Skin epidermis (tissue), 12 donors: Measurements from ENCODE around the gene TNFSF10.
"Not testable (repeated sequence)": the region's sequence is repeated elsewhere in the genome, so short reads cannot be mapped to it uniquely, and the experiment has no call there.

ENCODE experiments used
- H3K27ac ChIP-seq, 21 experiments: fragments of 200-600 bp; sonication (generic) in 11 of 21; one replicate each; pipeline ENCODE4 v1.5.0; 2020; ENCODE audit warnings: mild to moderate bottlenecking in 3 of 21, inconsistent platforms in 2 of 21, moderate library complexity in 2 of 21
- H3K4me3 ChIP-seq, 7 experiments: fragments of 200-600 bp; sonication (generic) in 2 of 7; one replicate each; pipeline ENCODE4 v1.5.0; 2020; ENCODE audit warnings: inconsistent platforms in 2 of 7, mild to moderate bottlenecking in 2 of 7, moderate library complexity in 1 of 7

The TNFSF10 gene

GRCh38 chr3:172522871-172523818 lies at the start of gene TNFSF10:
TSS of gene TNFSF10 (minus strand) at chr3:172523430. CDS start at chr3:172523384, 46 bp downstream.
- Histone ChIP-seq H3K4me3 (peak within 1 kb of the TSS; percentile 34 to 59 (median 46)), H3K27ac (peak within 1 kb of the TSS in 20 of 21 experiments; percentile 69 to 98 (median 88))

- H3K27ac ChIP-seq: peak overlapping the region in 1 of 21 experiments; percentile 53
- H3K4me3 ChIP-seq: no peak overlapping the region
Measured at GRCh38 chr3:172569128-172570008, 46.1 kb upstream of the TNFSF10 start.

DNA sequence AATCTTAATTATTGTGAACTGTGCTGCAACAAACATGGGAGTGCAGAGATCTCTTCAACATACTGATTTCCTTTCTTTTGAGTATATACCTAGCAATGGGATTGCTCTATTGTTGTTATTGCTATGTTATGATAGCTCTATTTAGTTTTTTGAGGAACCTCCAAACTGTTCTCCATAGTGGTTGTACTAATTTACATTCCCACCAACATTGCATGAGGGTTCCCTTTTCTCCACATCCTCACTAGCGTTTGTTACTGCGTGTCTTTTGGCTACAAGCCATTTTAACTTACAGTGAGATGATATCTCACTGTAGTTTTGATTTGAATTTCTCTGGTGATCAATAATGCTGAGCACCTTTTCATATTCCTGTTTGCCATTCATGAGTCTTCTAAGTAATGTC lies 45.5 kb upstream of the TNFSF10 start:
- H3K27ac ChIP-seq: peak overlapping the region in 1 of 21 experiments; percentile 53

DNA sequence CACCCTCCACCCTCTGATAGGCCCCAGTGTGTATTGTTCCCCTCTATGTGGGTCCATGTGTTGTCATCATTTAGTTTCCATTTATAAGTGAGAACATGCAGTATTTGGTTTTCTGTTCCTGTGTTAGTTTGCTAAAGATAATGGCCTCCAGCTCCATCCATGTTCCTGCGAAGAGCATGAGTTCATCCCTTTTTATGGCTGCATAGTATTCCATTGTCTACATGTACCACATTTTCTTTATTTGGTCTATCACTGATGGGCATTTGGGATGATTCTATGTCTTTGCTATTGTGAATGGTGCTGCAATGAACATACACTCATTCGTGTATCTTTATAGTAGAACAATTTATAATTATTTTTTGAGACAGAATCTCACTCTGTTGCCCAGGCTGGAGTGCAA lies 43.6 kb upstream of the TNFSF10 start:
- H3K4me3 ChIP-seq, H3K27ac ChIP-seq: not testable (repeated sequence)

More for the DNA sequence above, 45.5 kb upstream of the TNFSF10 start:
- H3K4me3 ChIP-seq: no peak overlapping the region

DNA sequence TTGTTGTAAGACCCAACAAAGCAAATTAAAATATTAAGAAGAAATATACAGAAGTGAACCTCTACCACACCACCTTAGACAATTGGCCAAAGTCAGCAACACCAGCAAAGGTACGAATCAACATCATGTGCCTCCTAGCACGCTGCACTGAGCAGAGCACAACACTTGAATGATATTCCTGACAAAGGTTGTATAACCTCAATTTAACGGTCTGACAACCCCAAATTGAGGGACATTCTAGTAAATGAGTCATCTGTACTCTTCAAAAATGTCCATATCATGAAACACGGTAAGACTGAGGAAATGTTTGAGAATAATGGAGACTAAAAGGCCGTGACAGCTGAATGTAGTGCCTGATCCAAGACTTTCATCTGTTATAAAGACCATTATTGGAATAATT lies 41.3 kb upstream of the TNFSF10 start:
- H3K4me3 ChIP-seq: no peak overlapping the region
- H3K27ac ChIP-seq: peak overlapping the region in 10 of 21 experiments; percentile 2 to 88 (median 76)

DNA sequence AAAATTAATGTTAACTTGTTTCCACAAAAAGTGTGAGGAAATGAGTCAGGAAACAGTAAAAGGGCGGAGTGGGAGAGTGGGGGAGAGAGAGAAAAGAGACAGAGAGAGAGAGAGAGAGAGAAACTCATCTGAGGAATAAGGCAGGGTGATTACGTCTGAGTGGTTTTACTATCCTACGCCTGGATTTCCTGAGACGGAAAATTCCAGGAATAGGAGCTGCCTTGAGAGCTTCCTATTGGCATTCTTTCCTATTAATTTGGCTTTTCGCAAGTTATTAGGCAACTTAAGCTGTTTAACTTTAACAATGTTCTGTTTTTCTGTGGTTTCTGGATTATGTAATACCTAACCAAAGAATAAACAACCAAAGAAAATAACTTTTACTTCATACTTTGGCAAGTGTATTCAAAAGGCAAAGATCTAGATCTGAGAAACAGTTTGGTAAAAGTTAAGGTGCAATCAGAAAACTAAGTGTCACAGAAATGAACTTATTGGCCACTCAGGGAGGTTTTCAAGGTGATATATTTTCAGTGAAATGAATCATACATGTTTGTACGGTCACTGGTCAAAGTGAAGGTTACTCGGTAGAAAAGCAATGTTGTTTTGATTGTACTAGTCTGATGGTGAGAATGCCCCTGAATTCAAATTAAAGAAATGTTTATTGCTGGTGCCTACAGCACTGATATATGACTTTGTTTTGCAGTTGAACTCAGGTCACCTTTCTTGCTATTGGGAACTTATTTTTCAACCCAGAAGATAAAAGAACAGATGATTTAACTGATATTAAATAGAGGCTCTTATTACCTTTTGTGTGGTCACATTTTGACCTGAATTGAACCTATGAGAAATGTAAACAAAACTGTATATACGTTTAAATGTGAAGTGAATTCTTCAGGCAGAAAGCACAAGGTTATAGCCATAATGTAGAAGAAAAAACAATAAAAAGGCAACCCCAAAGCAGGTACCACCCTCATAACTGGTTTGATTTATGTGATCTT lies 39.9 kb upstream of the TNFSF10 start:
- Histone ChIP-seq H3K4me3 (no peak overlapping the region), H3K27ac (peak overlapping the region; percentile 33 to 88 (median 78))

GRCh38 chr3:172561897-172562640 lies 38.8 kb upstream of the TNFSF10 start:
- Histone ChIP-seq H3K27ac (peak overlapping the region; percentile 33 to 88 (median 78)), H3K4me3 (no peak overlapping the region)

DNA sequence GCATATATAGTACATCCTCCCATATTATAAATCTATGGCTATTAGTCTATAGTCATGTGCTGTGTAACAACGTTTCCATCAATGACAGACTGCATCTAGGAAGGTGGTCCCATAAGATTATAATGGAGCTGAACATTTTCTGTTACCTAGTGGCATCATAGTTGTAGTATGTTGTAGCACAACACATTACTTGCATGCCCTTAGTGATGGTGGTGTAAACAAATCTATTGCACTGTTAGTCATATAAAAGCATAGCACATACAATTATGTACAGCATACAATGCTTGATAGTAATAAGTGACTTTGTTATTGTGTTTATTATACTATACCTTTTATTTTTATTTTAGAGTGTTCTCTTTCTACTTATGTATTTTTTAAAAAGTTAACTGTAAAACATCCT lies 37.4 kb upstream of the TNFSF10 start:
- H3K27ac ChIP-seq: peak overlapping the region in 7 of 21 experiments; percentile 1 to 83 (median 58)
- H3K4me3 ChIP-seq: no peak overlapping the region

GRCh38 chr3:172560026-172560425 lies 36.8 kb upstream of the TNFSF10 start:
- H3K27ac ChIP-seq: peak overlapping the region in 10 of 21 experiments; percentile 5 to 80 (median 44)
- no peak overlapping the region for H3K4me3 ChIP-seq

DNA sequence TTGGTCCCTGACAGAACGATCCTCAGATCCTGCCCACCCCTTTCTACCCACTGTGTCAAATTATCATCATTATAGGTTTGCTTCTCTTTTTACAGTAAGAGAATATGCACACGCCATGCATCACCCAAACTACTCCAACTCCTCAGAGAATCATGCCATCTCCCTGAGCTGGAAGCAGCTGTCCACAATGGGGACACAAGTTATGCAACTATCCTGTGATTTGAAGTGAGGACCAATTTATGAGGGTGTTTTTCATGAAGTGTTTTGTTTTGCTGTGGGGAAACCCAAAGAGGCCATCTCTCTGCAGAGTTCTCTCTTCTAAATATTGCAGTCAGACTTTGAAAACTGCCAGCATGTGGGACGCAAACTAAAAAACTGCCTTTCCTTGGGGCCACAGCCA lies 35.8 kb upstream of the TNFSF10 start:
- H3K4me3 ChIP-seq: no peak overlapping the region
- H3K27ac ChIP-seq: peak overlapping the region in 13 of 21 experiments; percentile 6 to 80 (median 51)

DNA sequence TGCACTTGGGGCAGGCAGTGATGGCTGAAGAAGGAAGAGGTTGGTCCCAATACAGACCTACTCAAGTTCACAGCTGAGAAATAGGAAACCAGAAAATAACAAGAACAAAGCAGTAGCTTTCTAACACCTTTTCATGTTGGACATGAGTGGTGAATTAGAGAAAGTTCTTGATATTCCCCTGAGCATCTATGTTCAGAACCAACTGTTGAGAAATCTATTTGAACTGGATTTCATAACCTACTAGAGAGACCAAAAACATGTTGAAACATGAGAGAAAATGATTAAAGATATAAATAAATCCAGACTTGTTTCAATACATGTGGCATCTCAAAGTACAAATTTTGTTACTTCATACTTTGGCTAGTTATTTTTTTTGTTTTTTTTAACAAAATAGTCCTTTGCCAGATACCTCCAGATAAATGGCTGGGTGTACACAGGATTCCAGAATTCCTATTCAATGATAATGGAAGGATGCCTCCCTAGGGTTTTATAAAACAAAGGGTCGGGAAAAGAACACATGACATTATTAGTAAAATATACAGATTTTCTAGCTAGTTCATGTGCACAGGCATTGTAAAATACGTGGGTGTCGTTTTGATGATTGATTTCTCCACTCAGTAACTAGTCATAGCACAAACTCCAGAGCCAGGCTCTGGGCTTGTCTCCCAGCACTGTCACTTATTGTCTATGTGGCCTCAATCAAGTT lies 34.4 kb upstream of the TNFSF10 start:
- no peak overlapping the region for H3K4me3 ChIP-seq
- H3K27ac ChIP-seq: peak overlapping the region in 17 of 21 experiments; percentile 1 to 82 (median 55)

- Histone ChIP-seq H3K4me3 (no peak overlapping the region), H3K27ac (peak overlapping the region in 1 of 21 experiments; percentile 44)
Measured at GRCh38 chr3:172553526-172554252, 30.5 kb upstream of the TNFSF10 start.

- Histone ChIP-seq H3K27ac (no peak overlapping the region), H3K4me3 (no peak overlapping the region)
Measured at GRCh38 chr3:172552607-172553006, 29.4 kb upstream of the TNFSF10 start.

- peak overlapping the region in 2 of 21 experiments; percentile 7 to 71 for H3K27ac ChIP-seq
- H3K4me3 ChIP-seq: no peak overlapping the region
Measured at GRCh38 chr3:172551874-172552273, 28.6 kb upstream of the TNFSF10 start.

- Histone ChIP-seq H3K27ac (peak overlapping the region in 12 of 21 experiments; percentile 1 to 92 (median 47)), H3K4me3 (no peak overlapping the region)
Measured at GRCh38 chr3:172550347-172550943, 27.2 kb upstream of the TNFSF10 start.

DNA sequence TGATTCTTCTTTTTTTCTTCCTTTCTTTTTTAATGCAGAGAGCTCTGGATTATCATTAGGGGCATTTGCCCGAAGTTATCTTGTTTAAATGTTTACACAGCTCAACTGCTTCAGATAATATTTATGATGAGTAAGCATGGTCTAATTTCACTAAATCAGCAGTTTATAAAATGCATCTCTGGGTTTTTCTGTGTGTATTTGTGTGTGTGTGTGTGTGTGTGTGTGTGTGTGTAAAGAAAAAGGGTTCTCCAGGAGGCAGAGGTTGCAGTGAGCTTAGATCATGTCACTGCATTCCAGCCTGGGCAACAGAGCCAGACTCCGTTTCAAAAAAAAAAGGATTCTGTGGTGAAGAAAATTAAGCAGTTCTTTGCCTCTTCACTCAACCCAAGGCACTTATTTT lies 25.9 kb upstream of the TNFSF10 start:
- peak overlapping the region in 11 of 21 experiments; percentile 3 to 92 (median 74) for H3K27ac ChIP-seq

More for the DNA sequence above, 25.9 kb upstream of the TNFSF10 start:
- H3K4me3 ChIP-seq: no peak overlapping the region
